ENCODE results near the gene PCDHA13. TPM values are rescaled to one million over a fixed set of nuclear protein-coding genes. Genes with fewer than 3 reads are reported as not detected.
"Not testable (repeated sequence)": the region's sequence is repeated elsewhere in the genome, so short reads cannot be mapped to it uniquely, and the experiment has no call there.

The PCDHA13 gene
- total RNA-seq, 4 donors from 2014 or later: 0.39 to 2.1 (median 0.76) TPM

DNA sequence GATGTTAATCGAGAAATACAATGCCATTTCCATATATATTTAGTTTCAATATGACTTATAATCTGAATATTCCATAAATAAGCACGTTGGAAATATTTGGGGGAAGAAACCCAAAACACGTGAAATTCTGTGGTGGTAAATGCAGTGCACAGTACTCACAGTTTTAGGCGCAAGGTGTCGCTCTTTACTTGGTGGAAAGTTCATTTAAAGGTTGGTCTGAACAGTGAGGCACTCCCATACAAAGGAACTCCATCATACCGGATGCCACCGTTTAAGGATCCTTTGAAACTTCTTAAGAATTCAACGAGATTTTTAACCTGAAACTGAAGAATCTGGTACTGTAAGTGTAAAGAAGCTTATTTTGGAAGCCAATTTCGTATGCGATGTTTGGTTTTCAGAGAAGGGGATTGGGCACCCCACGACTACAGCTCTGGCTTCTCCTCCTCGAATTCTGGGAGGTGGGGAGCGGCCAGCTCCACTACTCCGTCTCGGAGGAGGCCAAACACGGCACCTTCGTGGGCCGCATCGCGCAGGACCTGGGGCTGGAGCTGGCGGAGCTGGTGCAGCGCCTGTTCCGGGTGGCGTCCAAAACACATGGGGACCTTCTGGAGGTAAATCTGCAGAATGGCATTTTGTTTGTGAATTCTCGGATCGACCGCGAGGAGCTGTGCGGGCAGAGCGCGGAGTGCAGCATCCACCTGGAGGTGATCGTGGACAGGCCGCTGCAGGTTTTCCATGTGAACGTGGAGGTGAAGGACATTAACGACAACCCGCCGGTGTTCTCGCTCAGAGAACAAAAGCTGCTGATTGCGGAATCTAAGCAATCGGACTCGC, 13.0 kb upstream of the PCDHA13 start, which contains the start of gene PCDHA11:
TSS of gene PCDHA11 (plus strand) at position 237 of the 834 bp plus-strand sequence. CDS start at position 384, 147 bp downstream.
- Histone ChIP-seq H3K4me1 (no peaks in the 10 kb centered on the region), H3K27ac (replicated peaks in 1 of 4) (no peak within 1 kb of the TSS), H3K9me3 (peaks cover 0 to 45% (median 17%) of the 10 kb centered on the region in 4 donors), H3K36me3 (no peaks in the 10 kb centered on the region), H3K4me3 (peak within 1 kb of the TSS in 3 of 4 donors; percentile 28 to 32 (median 32)), H3K27me3 (peaks cover 0 to 47% (median 2%) of the 10 kb centered on the region in 4 donors)
- WGBS: 18% methylated on average over 25 of the region's 41 CpGs
- intact Hi-C loops (cut with DNase I): no loop called here
- no peak for TF ChIP-seq POLR2A (IDR thresholded peaks at IDR 0.05; ENCODE audit: low read depth)
- TF ChIP-seq, protein P1, sequence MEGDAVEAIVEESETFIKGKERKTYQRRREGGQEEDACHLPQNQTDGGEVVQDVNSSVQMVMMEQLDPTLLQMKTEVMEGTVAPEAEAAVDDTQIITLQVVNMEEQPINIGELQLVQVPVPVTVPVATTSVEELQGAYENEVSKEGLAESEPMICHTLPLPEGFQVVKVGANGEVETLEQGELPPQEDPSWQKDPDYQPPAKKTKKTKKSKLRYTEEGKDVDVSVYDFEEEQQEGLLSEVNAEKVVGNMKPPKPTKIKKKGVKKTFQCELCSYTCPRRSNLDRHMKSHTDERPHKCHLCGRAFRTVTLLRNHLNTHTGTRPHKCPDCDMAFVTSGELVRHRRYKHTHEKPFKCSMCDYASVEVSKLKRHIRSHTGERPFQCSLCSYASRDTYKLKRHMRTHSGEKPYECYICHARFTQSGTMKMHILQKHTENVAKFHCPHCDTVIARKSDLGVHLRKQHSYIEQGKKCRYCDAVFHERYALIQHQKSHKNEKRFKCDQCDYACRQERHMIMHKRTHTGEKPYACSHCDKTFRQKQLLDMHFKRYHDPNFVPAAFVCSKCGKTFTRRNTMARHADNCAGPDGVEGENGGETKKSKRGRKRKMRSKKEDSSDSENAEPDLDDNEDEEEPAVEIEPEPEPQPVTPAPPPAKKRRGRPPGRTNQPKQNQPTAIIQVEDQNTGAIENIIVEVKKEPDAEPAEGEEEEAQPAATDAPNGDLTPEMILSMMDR (IDR thresholded peaks at IDR 0.05): peak; percentile 13 to 31 (median 21)
- DNase-seq (ENCODE audit: extremely low spot score): no peak

DNA sequence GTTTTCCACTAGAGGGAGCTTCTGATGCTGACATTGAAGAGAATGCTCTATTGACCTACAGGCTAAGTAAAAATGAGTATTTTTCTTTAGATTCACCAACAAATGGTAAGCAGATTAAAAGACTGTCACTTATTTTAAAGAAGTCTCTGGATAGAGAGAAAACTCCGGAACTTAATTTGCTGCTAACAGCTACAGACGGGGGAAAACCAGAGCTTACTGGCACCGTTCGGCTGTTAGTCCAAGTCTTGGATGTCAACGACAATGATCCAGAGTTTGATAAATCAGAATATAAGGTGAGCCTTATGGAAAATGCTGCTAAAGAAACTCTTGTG, 12.4 kb upstream of the PCDHA13 start:
- no peak for DNase-seq (ENCODE audit: extremely low spot score)
- Histone ChIP-seq H3K4me1 (no peaks in the 10 kb centered on the region), H3K27me3 (peaks cover 0 to 52% (median 2%) of the 10 kb centered on the region in 4 donors), H3K9me3 (peaks cover 0 to 45% (median 17%) of the 10 kb centered on the region in 4 donors), H3K4me3 (peak overlapping the region in 3 of 4 donors; percentile 28 to 32 (median 32)), H3K36me3 (no peaks in the 10 kb centered on the region), H3K27ac (replicated peaks in 1 of 4) (no peak overlapping the region)
- TF ChIP-seq POLR2AphosphoS5 (IDR thresholded peaks at IDR 0.05): no peak
- TF ChIP-seq, protein P1 (IDR thresholded peaks at IDR 0.05): no peak
- TF ChIP-seq EP300 (IDR thresholded peaks at IDR 0.05): no peak
- no peak for TF ChIP-seq POLR2A (IDR thresholded peaks at IDR 0.05; ENCODE audit: low read depth)
- 64% methylated on average over 5 of the region's 5 CpGs for WGBS
- intact Hi-C loops (cut with DNase I): no loop called here

DNA sequence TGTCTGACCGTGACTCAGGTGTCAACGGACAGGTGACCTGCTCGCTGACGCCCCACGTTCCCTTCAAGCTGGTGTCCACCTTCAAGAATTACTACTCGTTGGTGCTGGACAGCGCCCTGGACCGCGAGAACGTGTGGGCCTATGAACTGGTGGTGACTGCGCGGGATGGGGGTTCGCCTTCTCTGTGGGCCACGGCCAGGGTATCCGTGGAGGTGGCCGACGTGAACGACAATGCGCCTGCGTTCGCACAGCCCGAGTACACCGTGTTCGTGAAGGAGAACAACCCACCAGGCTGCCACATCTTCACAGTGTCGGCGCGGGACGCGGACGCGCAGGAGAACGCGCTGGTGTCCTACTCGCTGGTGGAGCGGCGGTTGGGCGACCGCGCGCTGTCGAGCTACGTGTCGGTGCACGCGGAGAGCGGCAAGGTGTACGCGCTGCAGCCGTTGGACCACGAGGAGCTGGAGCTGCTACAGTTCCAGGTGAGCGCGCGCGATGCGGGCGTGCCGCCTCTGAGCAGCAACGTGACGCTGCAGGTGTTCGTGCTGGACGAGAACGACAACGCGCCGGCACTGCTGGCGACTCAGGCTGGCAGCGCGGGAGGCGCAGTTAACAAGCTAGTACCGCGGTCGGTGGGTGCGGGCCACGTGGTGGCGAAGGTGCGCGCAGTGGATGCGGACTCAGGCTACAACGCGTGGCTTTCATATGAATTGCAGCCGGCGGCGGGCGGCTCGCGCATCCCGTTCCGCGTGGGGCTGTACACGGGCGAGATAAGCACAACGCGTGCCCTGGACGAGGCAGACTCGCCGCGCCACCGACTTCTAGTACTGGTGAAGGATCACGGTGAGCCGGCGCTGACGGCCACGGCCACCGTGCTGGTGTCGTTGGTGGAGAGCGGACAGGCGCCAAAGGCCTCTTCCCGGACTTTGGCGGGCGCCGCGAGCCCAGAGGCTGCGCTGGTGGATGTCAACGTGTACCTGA, 11.4 kb upstream of the PCDHA13 start:
- 44% methylated on average over 19 of the region's 114 CpGs for WGBS
- Histone ChIP-seq H3K27me3 (peaks cover 0 to 61% (median 4%) of the 10 kb centered on the region in 4 donors), H3K27ac (replicated peaks in 1 of 4) (no peak overlapping the region), H3K4me1 (no peaks in the 10 kb centered on the region), H3K9me3 (peaks cover 0 to 48% (median 17%) of the 10 kb centered on the region in 4 donors), H3K36me3 (no peaks in the 10 kb centered on the region), H3K4me3 (no peak overlapping the region)
- no peak for DNase-seq (ENCODE audit: extremely low spot score)
- TF ChIP-seq POLR2AphosphoS5 (IDR thresholded peaks at IDR 0.05) (no peak), POLR2A (IDR thresholded peaks at IDR 0.05; ENCODE audit: low read depth) (no peak), EP300 (IDR thresholded peaks at IDR 0.05) (no peak)
- TF ChIP-seq, protein P1 (IDR thresholded peaks at IDR 0.05): no peak
- intact Hi-C loops (cut with DNase I): no loop called here

DNA sequence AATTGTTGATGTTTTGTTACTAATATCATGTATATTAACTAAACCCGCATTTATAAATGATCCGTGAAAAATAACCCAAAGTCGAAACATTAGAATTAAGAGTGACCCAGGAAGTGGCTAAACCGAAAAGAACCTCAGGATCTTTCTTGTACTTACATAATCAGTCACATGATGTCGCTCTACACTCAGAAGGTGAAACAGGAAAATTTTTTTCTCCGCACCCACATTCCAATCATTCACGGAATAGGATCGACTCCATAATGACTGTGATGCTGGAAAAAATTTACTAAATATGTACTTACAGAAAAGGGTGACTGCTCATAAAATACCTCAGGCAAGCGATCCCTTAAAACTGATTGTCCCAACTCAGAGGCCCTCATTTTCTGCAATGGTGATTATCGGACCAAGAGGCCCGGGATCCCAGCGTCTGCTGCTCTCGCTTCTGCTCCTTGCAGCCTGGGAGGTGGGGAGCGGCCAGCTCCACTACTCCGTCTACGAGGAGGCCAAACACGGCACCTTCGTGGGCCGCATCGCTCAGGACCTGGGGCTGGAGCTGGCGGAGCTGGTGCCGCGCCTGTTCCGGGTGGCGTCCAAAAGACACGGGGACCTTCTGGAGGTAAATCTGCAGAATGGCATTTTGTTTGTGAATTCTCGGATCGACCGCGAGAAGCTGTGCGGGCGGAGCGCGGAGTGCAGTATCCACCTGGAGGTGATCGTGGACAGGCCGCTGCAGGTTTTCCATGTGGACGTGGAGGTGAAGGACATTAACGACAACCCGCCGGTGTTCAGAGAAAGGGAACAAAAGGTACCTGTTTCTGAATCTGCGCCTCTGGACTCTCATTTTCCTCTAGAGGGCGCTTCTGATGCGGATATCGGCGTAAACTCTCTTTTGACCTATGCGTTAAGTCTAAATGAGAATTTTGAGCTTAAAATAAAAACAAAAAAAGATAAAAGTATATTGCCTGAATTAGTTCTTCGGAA, 6.5 kb upstream of the PCDHA13 start, which contains the start of gene PCDHA12:
TSS of gene PCDHA12 (plus strand) at position 224 of the 981 bp plus-strand sequence. CDS start at position 389, 165 bp downstream.
- Histone ChIP-seq H3K27me3 (peaks cover 0 to 74% (median 7%) of the 10 kb centered on the region in 4 donors), H3K4me1 (no peaks in the 10 kb centered on the region), H3K4me3 (peak within 1 kb of the TSS in 3 of 4 donors; percentile 32 to 51 (median 38)), H3K36me3 (no peaks in the 10 kb centered on the region), H3K9me3 (peaks cover 0 to 47% (median 24%) of the 10 kb centered on the region in 4 donors), H3K27ac (replicated peaks in 1 of 4) (peak within 1 kb of the TSS in 2 of 4 donors; percentile 2 to 20)
- 25% methylated on average over 33 of the region's 47 CpGs for WGBS
- no peak for DNase-seq (ENCODE audit: extremely low spot score)
- TF ChIP-seq, protein P1 (IDR thresholded peaks at IDR 0.05): peak in 2 of 3 experiments; percentile 12 to 16
- no peak for TF ChIP-seq POLR2A (IDR thresholded peaks at IDR 0.05; ENCODE audit: low read depth)
- intact Hi-C loops (cut with DNase I): no loop called here

DNA sequence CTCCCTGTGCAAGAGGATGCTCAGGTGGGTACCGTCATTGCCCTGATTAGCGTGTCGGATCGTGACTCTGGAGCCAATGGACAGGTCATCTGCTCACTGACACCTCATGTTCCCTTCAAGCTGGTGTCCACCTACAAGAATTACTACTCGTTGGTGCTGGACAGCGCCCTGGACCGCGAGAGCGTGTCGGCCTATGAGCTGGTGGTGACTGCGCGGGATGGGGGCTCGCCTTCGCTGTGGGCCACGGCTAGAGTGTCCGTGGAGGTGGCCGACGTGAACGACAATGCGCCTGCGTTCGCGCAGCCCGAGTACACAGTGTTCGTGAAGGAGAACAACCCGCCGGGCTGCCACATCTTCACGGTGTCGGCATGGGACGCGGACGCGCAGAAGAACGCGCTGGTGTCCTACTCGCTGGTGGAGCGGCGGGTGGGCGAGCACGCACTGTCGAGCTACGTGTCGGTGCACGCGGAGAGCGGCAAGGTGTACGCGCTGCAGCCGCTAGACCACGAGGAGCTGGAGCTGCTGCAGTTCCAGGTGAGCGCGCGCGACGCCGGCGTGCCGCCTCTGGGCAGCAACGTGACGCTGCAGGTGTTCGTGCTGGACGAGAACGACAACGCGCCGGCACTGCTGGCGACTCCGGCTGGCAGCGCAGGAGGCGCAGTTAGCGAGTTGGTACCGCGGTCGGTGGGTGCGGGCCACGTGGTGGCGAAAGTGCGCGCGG, 5.2 kb upstream of the PCDHA13 start:
- H3K36me3 ChIP-seq; H3K27ac ChIP-seq (replicated peaks in 1 of 4); H3K4me3 ChIP-seq; DNase-seq (ENCODE audit: extremely low spot score); intact Hi-C loops (cut with DNase I); H3K4me1 ChIP-seq: not testable (repeated sequence)
- Histone ChIP-seq H3K27me3 (peaks cover 0 to 66% (median 5%) of the 10 kb centered on the region in 4 donors), H3K9me3 (peaks cover 0 to 34% (median 14%) of the 10 kb centered on the region in 4 donors)
- 48% methylated on average over 44 of the region's 80 CpGs for whole genome bisulfite sequencing
